ENCODE data around the gene LBX1.

Gene LBX1

DNA sequence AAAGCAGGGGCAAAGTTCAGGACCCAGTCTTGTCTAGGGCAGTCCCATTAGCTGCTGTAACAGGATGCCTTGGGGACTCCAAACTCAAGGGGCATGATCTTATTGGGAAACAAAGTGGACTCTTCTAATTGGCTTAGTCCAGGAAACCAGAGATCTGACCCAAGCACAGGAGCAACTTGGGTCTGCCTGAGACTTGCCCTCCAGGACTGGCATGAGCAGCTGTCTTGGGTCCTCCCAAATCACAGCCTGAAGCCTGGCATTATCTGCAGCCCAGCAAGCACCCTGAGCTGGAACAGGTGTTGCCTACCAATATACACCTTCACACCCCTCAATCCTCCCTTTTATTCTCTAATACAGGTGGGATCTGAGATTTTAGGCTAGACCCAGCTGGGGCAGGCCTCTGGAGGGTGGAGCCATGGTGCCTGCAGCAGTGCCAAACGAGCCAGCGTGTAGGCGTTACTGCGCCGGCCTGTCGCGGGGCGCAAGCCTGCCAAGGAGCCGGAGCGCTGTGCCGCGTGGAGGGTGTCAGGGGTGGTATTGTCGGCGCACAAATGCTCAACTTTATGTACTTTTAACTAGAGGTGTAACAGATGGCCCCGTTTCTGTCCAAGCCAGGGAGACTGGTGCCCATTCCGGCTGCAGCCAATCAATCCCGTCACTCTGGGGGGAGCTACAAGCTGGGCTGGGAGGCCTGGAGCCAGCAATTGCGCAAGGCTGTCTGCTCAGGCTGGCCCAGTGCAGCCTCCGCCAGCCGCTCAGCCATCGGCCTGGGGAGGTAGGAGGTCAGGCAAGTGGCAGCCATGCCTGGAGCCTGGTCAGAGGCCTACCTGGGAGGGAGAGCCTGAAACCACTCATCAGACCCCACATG, 12.8 kb upstream of the LBX1 start:
- no peak for DNase-seq

DNA sequence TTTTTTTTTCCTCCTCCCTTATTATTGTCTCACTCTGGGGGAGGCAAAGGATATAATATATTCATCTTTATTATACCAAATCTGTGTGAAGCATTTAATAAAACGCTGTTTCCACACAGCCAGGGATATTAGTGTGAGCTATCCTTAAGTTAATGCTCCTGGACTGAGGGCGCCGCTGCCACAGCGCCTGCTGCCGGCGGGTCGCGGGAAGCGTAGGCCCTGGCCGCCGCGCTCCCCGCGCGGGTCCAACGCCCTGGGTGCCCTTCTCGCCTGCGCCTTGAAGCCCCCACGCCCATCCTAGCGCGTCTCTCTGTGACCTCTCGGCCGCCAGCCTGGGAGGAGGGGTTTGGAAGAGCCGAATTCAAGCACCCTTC, 9.5 kb upstream of the LBX1 start:
- DNase-seq = peak; percentile 24

DNA sequence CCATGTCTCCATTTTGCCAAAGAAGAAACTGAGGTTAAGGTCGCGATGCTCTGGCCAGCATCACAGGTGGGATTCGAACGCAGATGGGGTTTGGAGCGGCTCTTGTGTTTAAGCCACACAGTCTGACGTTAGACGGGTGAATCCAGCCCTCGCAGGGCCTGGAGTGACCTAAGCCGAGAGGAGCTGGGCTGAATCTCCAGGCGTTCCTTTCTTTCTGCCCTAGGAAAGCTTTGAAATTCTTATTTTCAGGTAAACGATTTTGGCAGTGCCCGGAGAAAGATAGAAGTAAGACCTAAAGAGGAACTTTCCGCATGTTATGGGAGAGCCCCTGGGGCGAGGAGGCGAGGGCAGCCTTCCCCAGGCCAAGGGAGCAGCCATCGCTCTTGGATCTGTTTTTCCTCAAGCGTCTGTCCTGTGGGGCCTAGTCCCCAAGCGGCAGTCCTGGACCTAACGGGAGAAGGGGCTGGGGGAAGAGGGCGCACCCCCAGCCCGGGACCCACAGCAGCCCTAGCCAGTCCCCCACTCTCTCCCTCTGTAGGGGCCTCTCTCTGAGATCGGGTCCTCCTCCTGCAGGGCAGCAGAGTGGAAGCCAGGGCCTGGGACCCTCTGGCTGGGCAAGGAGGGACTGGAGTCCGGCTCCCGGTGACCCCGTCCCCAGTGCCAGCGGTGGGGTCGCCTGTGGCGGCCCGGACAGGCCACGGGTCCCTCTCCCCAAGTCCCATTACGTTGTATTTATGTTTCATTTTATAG, 8.9 kb upstream of the LBX1 start:
- no peak for DNase-seq

DNA sequence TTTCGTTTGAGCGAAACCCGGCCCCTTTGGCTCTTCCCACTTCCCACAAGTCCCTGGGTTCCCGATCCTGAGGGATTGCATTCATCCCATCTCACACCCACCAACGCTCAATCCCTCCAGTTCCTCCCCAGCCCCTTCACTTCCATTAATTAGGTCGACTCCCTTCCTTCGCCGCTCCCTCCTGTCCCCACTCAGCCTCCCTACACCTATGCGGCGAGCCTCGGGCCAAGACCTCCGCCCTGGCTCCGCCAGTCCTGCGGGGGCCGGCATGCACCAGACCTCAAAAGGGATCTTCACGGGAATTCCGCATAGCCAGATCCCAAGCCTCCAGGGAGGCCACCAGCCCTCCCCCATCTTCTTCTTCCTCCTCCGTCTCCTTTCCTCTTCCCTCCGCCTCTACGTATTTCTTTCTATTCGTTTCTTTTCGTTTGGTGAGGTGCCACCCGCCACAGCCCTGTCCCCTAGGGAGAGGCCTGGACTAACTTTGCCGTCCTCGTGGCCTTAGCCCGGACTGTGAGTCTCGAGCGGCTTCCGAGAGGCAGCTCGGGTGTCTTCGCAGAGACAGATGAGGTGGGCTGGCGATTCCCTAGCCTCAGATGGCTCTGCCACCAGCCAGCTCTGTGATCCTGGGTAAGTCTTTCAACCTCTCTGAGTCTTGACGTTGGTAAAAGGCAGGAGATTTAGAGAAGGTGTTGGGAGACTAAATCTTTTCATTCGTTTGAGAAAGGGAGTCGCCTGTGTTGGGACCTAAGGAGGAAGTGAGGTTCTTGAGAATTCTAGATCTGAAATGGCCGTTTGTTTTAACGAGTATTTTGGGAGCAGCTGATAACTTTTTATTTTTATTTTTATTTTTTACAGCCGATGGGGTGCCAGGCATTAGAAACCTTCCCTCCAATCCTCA, 8.1 kb upstream of the LBX1 start:
- no peak for DNase-seq

DNA sequence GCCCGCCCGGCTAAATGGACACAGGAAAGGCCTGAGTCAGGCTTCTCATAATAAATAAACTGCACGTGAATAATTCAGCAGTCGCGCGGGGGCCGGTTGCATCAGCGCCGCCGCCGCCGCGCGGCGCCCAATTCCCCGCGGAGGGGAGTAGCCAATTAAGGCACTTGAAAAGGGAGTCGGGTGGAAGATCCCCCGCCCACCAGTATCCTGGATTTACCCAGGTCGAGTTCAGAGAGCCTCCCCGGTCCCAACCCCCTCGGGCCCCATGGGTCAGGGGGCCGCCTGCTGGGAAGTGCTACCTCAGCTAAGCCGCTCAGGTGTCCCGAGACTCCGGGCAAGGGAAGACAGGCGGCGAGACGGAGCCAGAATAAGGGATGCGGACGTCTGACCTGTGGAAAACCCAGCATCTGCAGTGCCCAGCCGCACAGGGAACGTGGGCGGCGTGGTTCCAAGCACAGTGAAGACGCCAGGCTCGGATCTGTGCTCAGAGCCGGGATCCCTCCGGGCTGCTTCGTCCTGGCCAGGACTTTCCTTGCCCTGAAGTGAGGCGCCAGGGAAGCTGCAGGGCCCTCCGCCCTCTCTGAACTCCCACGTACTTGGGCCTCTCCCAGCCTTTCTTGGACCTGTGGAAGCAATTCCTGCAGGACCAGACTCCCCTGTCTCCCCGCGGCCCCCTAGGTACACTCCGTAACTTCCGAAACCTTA, 7.3 kb upstream of the LBX1 start:
- DNase-seq = no peak

DNA sequence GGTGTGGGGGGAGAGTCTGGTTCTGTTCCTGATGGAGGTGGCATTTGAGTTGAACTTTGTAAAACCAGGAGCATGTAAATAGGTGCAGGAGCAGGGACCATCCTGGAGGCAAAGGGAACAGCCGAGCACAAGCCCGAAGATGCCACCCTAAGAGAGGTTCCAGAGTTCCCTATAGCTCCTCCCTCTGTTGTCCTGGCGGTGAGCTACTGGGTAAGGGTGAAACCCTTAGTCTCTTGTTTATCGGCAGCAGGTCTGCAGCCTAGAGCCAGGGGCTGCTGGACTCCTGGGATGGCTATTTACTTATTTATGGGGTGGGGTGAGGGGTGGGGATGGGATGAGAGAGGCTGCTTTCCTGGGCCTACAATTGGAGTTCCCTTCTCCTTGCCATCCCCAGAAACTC, 6.5 kb upstream of the LBX1 start:
- DNase-seq = no peak

DNA sequence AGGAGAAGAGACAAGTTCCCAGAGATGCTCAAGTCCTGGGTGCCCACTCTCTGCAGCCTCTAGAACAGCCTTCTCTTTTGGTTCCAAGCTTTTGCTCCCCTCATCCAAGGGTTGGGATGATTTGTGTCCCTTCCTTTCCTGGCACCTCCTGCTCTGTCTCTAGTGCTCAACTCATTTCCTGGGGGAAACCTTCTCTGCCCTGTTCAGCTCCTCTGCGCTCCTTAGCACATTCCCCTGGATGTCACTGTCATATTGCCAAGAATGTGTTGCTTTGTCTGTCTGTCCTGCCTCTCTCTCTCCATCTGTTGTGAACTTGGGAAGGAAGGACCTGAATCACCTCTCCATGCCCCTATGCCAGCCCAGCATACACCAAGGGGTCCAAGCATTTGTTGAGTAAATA, 5.1 kb upstream of the LBX1 start:
- no peak for DNase-seq

DNA sequence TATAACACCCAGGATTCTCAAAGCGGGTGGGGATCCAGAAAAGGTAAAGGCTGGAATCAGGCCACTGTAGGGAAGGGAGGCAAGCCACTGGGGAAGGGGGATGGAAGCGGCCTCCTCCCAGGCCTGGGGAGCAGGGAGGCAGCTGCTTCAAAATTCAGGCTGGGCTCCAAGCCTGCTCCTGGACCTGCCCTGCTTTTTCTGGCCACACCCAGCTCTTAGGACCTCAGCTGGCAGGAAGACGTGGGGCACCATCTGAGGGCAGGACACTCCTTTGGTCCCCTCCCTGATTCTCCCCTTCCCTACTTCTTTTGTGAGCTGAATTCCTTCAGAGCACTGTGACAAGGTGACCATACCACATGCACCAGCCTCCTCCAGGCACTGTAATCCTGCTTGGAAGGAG, 4.6 kb upstream of the LBX1 start:
- DNase-seq = no peak

DNA sequence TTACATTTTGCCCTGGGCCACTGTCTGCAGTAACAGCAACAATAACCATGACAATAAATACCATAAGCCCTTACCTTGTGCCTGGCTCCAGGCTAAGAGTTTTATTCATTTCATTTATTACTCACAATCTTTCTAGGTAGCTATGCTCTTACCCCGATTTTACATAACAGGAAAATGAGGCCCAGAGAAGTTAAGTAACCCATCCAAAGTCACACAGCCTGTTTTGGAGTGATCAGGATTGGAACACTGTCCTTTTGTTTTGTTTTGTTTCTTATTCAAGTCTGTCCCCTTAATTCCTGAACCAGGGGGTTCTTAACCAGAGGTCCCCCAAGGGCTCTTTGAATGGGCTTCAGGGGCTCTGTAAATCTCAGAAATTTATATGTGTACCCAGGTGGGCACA, 4.2 kb upstream of the LBX1 start:
- no peak for DNase-seq

DNA sequence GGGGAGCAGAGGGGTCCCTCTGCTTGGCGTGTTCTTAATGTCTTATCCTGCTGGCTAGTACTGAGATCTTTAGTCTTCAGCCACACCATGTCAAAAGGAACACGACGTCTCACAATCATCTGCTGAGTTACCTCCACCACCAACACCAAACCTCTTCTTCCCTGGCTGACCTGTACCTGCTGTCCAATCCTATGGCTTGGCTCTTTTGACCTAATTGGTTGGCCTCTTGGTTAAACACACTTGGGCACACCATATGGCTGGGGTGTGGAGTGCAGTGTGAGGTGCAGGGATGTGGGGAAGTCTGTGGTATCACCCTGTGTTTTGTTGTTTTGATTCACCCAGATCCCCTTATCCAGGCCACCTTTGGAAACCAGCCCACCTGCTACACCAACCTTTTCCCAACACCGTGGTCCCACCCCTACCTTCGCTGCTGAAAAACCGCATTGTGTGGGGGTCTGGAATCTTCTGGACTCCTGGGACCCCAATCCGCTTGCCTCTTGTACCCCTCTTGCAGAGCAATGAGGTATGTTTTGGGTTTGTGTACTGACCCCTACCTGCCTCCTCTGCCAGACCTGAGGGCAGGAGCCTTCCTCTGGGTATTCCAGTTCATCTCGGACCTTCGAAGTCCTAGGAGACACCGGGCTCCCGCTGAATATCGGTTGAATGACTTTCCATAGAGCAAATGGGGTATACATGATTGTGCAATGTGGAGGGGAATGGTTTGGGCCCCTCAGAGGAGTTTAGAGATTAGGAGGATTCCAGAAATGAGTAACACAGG, 2.8 kb upstream of the LBX1 start:
- DNase-seq = no peak

DNA sequence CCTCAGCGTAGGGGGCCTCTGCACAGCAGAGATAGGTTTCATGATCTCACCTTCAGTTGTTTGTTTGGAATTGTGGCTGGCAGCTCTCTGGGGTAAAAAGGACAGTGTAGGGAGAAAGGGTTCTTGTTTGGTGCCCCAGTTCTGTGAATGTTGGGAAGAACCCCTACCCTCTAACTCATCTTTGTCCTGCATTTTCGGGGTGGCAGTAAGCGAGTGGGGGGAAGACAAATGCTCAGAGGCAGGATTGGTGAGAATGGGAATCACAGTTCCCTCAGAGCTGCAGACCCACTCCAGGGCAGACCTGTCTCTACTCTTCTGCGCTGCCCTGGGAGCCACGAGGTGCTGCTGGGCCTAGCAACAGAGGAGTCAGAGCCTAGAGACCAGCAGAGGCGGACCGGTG, 1.8 kb upstream of the LBX1 start:
- DNase-seq = no peak

DNA sequence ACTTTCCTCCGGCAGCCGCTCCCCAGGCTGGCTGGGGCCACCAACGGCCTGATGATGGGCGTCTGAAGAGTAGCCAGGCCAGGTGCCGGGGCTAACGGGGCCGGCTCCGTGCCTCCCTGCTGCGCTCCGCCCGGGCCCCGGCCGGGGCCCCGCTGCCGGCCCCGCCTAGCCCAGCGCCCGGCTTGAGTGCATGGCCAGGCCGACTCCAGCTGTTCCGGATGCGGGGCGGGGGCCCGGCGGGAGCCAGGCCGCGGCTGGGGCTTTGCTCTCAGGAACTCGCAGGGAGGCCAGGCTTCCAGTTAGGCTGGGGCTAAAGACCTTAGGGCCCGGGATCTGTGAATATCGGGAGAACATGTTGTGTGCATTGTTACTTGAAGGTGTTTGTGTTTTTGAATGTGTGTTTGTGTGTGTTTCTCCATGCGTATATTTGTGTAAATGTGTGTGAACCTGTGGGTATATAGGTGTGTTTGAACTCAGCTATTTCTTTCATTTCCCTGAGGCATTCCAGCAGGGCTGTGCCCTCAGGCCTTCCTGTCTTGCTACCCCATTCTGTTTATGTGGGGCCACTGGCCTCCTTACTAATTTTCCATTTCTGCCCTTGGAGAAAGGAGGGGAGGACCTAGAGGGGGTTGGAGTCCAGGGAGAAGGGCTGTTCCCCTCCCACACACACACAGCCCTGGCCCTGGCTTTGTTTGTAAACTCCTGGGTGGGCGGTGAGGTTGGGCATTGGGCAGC, 1.1 kb upstream of the LBX1 start:
- no peak for DNase-seq

DNA sequence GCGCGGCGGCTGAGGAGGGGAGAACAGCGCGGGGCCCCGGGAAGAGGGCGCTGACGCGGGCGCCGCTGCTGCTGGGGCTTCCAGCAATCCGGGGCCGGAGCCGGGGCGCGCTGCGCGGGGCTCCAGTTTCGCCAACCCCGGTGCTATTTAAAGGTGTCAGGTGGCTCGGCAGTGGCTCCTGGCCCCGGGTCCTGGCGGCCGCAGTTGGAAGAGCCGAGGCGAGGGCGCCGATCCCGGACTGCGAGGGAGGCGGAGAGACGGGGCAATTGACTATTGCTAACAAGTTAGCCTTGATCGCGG, 347 bp downstream of the LBX1 start:
- DNase-seq = no peak

DNA sequence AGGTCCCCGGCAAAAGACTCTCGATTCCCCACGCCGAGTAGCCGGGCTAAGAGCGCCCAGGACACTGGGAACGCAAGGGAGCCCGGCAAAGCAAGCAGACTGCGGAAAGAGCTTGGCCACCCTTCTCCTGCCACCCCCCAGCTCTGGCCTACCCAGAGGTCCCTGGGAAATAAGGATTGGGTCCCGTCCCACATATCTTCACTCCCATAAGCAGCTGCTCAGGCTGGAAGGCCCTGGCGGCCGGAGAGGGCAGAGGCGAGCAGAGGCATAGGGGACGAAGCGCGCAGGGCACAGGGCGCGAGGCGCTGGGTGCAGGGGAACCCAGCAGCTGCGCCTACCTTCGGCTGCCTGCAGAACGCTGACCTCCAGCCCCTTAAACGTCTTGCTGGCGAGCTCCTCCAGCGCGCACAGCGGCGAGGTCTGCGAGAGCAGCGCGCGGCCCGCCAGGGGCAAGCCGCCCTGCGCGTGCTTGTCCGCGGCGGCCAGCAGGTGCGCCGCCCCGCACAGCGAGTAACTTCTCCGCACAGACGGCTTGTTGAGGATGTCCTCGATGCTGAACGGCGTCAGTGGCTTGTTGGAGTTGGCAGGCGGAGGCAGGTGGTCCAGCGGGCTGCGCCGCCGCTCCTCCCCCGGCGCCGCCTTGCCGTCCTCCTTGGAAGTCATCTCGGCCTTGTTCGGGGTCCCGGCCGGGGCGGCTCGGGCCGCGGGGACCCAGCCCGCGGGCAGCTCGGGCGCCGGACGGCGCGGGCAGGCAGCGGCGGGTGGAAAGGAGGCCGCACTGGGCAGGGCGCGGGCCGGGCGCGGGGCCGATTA, 904 bp downstream of the LBX1 start:
- DNase-seq = no peak

DNA sequence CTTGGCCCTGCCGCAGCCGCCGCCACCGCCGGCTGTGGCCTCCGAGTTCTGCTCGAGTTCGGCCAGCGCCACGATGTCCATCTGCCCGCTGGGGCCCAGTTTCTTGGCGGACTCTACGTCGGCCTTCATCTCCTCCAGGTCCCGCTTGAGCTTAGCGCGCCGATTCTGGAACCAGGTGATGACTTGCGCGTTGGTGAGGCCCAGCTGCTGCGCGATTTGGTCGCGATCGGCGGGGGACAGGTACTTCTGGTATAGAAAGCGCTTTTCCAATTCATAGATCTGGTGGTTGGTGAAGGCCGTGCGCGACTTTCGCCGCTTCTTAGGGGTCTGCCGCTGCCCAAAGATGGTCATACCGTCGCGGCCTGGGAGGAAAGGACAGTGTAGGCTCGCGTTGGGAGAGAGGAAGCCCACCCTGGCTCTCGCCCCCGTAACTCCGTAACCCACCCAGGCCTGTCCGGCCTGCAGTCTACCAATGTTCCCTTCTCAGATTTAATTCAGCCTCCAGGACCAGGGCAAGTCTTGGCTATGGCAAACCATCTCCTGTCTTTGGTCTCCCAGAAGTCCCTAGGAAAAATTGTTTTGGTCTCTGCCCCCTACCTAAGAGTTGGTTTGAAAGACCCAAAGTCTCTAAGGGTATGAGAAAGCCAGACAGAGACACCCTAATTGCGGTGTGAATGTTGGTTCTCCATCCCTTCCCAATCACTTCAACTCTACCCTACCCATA, 1.7 kb downstream of the LBX1 start:
- no peak for DNase-seq

DNA sequence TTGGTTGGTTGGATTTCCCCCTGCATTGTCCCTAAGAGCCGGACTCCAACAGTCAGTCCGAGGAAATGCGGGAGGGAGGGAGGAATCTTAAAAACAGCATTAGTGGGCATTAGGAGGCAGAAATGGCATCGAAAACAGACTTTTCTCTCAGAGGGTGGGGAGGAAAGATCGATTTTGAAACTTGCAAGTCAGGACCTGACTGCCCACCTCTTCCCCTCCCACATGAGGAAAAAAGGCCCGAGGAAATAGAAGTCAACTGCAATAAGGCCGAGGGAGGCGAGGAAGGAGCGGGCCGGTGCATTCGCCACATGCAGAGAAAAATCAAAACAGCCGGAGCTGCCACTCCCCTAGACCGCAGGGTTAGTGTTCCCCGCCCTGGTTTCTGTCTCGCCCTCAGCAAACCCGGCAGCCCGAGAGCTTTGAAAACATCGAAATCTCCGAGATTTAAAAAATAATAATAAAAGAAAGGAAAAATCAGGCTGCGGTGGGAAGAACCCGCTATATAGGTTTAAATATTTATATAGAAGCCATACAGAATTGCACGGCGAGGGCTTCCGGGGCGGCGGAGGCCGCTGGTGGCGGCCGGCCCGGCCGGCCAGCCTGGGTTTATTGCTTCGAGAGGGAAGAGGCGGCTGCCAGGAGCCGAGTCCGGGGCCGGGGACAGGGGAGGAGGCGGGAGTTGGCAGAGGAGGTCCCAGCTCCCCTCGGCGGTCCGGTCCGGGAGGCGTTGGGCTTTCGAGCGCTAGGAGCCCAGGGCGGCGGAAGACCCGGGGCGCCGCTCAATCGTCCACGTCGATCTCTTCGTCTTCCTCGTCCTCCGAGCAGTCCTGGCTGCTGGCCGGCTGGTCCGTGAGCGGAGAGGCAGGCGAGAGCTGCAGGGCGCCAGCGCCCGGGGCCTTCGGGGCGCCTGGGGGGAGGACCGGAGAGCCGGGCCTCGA, 2.5 kb downstream of the LBX1 start:
- no peak for DNase-seq

DNA sequence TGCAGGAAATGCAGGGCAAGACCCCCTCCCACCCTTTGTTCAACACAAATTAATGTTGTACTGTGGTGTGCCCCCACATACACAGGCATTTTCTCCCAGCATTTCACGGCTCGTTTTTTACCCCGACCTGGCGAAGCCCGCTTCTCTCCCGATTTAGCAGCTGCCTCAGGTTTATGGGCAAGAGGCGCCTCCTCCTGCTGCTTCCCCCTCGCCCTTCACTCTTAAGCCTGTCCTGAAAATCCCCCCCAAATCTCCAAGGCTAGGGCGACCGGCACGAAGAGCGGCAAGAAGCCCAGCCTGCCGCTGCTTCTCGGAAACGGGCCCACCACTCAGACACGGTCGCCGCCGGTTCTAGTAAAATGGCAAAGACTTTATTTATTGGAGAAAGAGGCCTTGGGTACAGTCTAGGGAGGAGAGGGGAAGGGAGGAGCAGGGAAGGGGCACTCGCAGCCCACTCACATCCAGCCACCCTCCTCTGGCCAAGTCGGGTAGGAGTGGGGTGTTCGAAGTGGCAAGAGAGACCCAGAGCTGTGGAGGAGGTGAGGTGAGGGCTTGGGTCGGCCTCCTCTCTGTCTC, 3.3 kb downstream of the LBX1 start:
- DNase-seq = no peak

Data from RPMI8226 (cell line).